B cell (primary cell): ENCODE results near the gene OSTC. TPM values are rescaled to one million over a fixed set of nuclear protein-coding genes. Genes with fewer than 3 reads are reported as not detected.

Experiments
- ATAC-seq: fragments of 200-7000 bp; cut with Tn5 transposase; one replicate; pipeline ENCODE4 v1.10.0; 2021; ENCODE audit warnings: low read depth, mild to moderate bottlenecking, moderate number of reproducible peaks, moderate library complexity
- CTCF ChIA-PET: fragments of 350-600 bp; sonication (Branson Sonifier 250); formaldehyde crosslinking; loops from one replicate; lab custom pipeline; 2021; ENCODE audit warnings: antibody characterized with exemption, inconsistent platforms; lab: Charles Lee
- POLR2A ChIA-PET: fragments of 350-600 bp; sonication (Branson Sonifier 250); formaldehyde crosslinking; loops from one replicate; lab custom pipeline; 2021; ENCODE audit warnings: antibody characterized with exemption; lab: Charles Lee
- DNase-seq: peaks from one replicate; pipeline ENCODE4 v3.0.0; 2013
- H2AFZ ChIP-seq: 2 replicates; pipeline ENCODE4 v1.6.1; 2012; ENCODE audit warnings: mild to moderate bottlenecking, low read depth, low read length; ENCODE audit not compliant: insufficient read depth, poor library complexity, severe bottlenecking
- H3K27ac ChIP-seq, 2 donors: 1 replicate in 1 of 2; 2 replicates in 1 of 2; pipeline ENCODE4 v1.5.1; 2012 to 2013; ENCODE audit warnings: low read length in 2 of 2, mild to moderate bottlenecking in 2 of 2, moderate library complexity in 1 of 2
- H3K27me3 ChIP-seq, 4 experiments: fragments of 200-600 bp in 1 of 4; sonication (generic) in 1 of 4; replicated peaks in 1 of 4; 1 replicate in 2 of 4; 2 replicates in 2 of 4; pipeline versions ENCODE4 v1.6.1 to v1.7.0; 2013 to 2016; ENCODE audit warnings: low read length in 3 of 4, mild to moderate bottlenecking in 2 of 4, mixed read lengths in 1 of 4, moderate library complexity in 1 of 4; ENCODE audit not compliant: insufficient read depth in 4 of 4, control insufficient read depth in 3 of 4; ENCODE audit errors: control extremely low read depth in 1 of 4
- H3K36me3 ChIP-seq, 2 experiments: replicated peaks in 1 of 2; 1 replicate in 1 of 2; 2 replicates in 1 of 2; pipeline versions ENCODE4 v1.6.1 to v1.7.1; 2013; ENCODE audit warnings: low read length in 1 of 2; ENCODE audit not compliant: insufficient read depth in 2 of 2, control insufficient read depth in 1 of 2; ENCODE audit errors: control extremely low read depth in 1 of 2, extremely low read depth in 1 of 2
- H3K4me1 ChIP-seq, 2 donors: fragments of 200-600 bp in 1 of 2; sonication (generic) in 1 of 2; 1 replicate in 1 of 2; 2 replicates in 1 of 2; pipeline versions ENCODE4 v1.5.1 to v1.6.1; 2013 to 2017; ENCODE audit warnings: low read length in 2 of 2; ENCODE audit not compliant: control insufficient read depth in 2 of 2, insufficient read depth in 2 of 2
- H3K4me2 ChIP-seq: replicated peaks from 2 replicates; pipeline ENCODE3; 2012; ENCODE audit warnings: mild to moderate bottlenecking, low read depth, low read length; ENCODE audit not compliant: poor library complexity, severe bottlenecking
- H3K4me3 ChIP-seq, 5 experiments: fragments of 200-600 bp in 1 of 5; sonication (generic) in 1 of 5; 1 replicate in 3 of 5; 2 replicates in 2 of 5; pipeline versions ENCODE4 v1.5.1 to v1.7.0; 2011 to 2016; ENCODE audit warnings: low read length in 4 of 5, mild to moderate bottlenecking in 4 of 5, low read depth in 2 of 5, control low read depth in 1 of 5, moderate library complexity in 1 of 5; ENCODE audit not compliant: insufficient read depth in 1 of 5; ENCODE audit errors: control extremely low read depth in 1 of 5, extremely low read depth in 1 of 5
- H3K79me2 ChIP-seq: fragments of 200-600 bp; sonication (generic); one replicate; pipeline ENCODE4 v1.6.0; 2016; ENCODE audit warnings: low read length; ENCODE audit not compliant: control insufficient read depth, insufficient read depth
- H3K9ac ChIP-seq: fragments of 200-600 bp; sonication (generic); 2 replicates; pipeline ENCODE4 v1.6.1; 2017; ENCODE audit warnings: mild to moderate bottlenecking, low read length, moderate library complexity
- H3K9me3 ChIP-seq, 3 donors: one replicate each; pipeline versions ENCODE4 v1.6.1 to v1.7.1; 2013; ENCODE audit warnings: low read length in 2 of 3; ENCODE audit not compliant: control insufficient read depth in 2 of 3, insufficient read depth in 1 of 3; ENCODE audit errors: control extremely low read depth in 1 of 3
- H4K20me1 ChIP-seq: 2 replicates; pipeline ENCODE4 v1.6.0; 2012; ENCODE audit warnings: mild to moderate bottlenecking, low read length; ENCODE audit not compliant: insufficient read depth, control insufficient read depth, poor library complexity, severe bottlenecking
- H3K27ac Mint-ChIP-seq: one replicate; pipeline ENCODE4 v1.8.0; 2021; ENCODE audit warnings: mixed read lengths
- H3K27me3 Mint-ChIP-seq: one replicate; pipeline ENCODE4 v1.8.0; 2021; ENCODE audit warnings: mixed read lengths
- H3K4me1 Mint-ChIP-seq: one replicate; pipeline ENCODE4 v1.8.0; 2021; ENCODE audit warnings: mixed read lengths
- H3K4me3 Mint-ChIP-seq: one replicate; pipeline ENCODE4 v1.8.0; 2021; ENCODE audit warnings: mixed read lengths
- H3K9me3 Mint-ChIP-seq: one replicate; pipeline ENCODE4 v1.8.0; 2022; ENCODE audit warnings: mixed read lengths; ENCODE audit not compliant: insufficient read depth
- CTCF ChIP-seq: fragments of 200-600 bp; IDR thresholded peaks from one replicate; pipeline ENCODE4 v1.8.0; 2022; ENCODE audit warnings: antibody characterized with exemption, mild to moderate bottlenecking
- EZH2 ChIP-seq: IDR thresholded peaks from 2 replicates; pipeline ENCODE4 v1.6.1; 2012; ENCODE audit warnings: borderline replicate concordance, low read depth, mild to moderate bottlenecking, moderate library complexity, low read length; ENCODE audit not compliant: insufficient read depth, poor library complexity, severe bottlenecking
- WGBS: methylation state at CpG from one replicate; pipeline ENCODE4 v1.1.5; 2013; ENCODE audit warnings: missing lambda C conversion rate; ENCODE audit not compliant: insufficient coverage; 5-methylcytosine and 5-hydroxymethylcytosine counted together
- intact Hi-C: fragments of 100-400 bp; cut with micrococcal nuclease; formaldehyde crosslinking; loops from one replicate; pipeline ENCODE4 v1.10.0; 2022
- polyA plus RNA-seq: library from polyadenylated mRNA; depleted of rRNA; stranded (reverse); fragments of >200 nt; gene quantifications from 2 replicates; pipeline ENCODE4 v1.2.3, GENCODE V29; 2012
- total RNA-seq, 2 donors: library from RNA; stranded (reverse); fragments of 120-200 nt in 1 of 2; gene quantifications; 1 replicate in 1 of 2; 2 replicates in 1 of 2; pipeline versions ENCODE4 v1.2.3 to v1.2.4, GENCODE V29; 2013 to 2022

Gene OSTC
- total and polyA plus RNA-seq, 2 donors (not counting 1 experiment from before 2014, with no cell fraction given) = 33.3 to 38.9 TPM

DNA sequence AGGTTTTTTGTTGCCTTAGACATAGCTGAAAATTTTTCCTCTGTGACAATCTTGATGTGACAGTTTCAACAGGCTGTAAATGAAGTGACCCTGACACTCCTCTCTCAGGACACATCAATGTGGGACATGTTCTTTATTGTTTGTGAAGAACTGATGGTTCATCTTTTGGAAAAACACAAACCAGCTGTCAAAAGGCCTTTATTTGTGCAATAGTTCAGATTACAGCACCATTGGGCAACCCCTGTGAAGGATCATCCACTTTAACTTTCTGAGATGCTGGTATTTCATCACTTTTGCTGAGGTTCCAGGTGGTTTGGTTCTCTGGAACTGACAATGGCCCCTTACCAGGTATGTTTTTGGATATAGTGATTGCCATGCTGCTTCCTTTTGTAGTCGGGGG lies 40.3 kb downstream of the OSTC start:
- Mint-ChIP-seq H3K4me1 (no peaks in the 10 kb centered on the region), H3K9me3 (no peaks in the 10 kb centered on the region), H3K27me3 (no peaks in the 10 kb centered on the region), H3K4me3 (no peak overlapping the region), H3K27ac (no peak overlapping the region)
- no peaks in the 10 kb centered on the region for H3K36me3 ChIP-seq
- H3K27ac ChIP-seq = no peak overlapping the region
- intact Hi-C loops = no loop called here
- WGBS = no CpG with 5 or more reads among the region's 1 CpG
- H2AFZ ChIP-seq = no peak overlapping the region
- H3K27me3 ChIP-seq = no peaks in the 10 kb centered on the region
- no peaks in the 10 kb centered on the region for H3K4me1 ChIP-seq
- H3K4me3 ChIP-seq = no peak overlapping the region
- H4K20me1 ChIP-seq = no peaks in the 10 kb centered on the region
- no peak for DNase-seq
- ChIA-PET POLR2A (no interaction called here), CTCF (no interaction called here)
- H3K4me2 ChIP-seq = no peak overlapping the region
- ATAC-seq = no peak
- H3K9me3 ChIP-seq = no peaks in the 10 kb centered on the region
- no peaks in the 10 kb centered on the region for H3K79me2 ChIP-seq
- no peak overlapping the region for H3K9ac ChIP-seq
- TF ChIP-seq EZH2 (no peak), CTCF (no peak)

DNA sequence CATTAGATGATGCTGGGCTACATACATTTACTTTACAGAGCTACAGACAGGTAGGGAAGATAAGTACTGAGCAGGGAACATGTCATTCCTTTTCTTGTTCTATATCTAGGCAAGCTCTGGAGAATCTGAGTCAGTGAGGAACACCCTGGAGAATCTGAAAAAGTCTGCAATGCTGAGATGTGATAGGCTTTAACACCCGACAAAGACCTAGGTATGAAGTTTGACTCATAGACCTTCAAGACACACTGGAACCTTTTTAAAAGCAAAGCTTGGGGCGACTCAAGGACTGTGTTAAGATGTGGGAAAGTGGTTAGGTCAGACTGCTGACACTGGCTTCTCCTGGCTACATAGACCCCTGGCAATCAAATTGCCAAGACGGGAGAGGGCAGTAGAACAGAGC lies 42.8 kb downstream of the OSTC start:
- no peaks in the 10 kb centered on the region for H3K27me3 Mint-ChIP-seq
- no peak for TF ChIP-seq EZH2
- no peak for TF ChIP-seq CTCF
- DNase-seq = no peak
- Histone ChIP-seq H2AFZ (no peak overlapping the region), H3K4me2 (no peak overlapping the region), H3K9ac (no peak overlapping the region), H3K79me2 (no peaks in the 10 kb centered on the region), H3K27me3 (no peaks in the 10 kb centered on the region), H3K9me3 (no peaks in the 10 kb centered on the region), H3K36me3 (no peaks in the 10 kb centered on the region), H3K27ac (no peak overlapping the region), H4K20me1 (no peaks in the 10 kb centered on the region), H3K4me1 (no peaks in the 10 kb centered on the region), H3K4me3 (no peak overlapping the region)
- no peak for ATAC-seq
- intact Hi-C loops = no loop called here
- WGBS = 97% methylated on average over 3 of the region's 3 CpGs
- ChIA-PET CTCF (no interaction called here), POLR2A (no interaction called here)
- no peaks in the 10 kb centered on the region for H3K9me3 Mint-ChIP-seq
- H3K4me3 Mint-ChIP-seq = no peak overlapping the region
- H3K4me1 Mint-ChIP-seq = no peaks in the 10 kb centered on the region
- no peak overlapping the region for H3K27ac Mint-ChIP-seq
